Peyer's patch (tissue), 4 donors: ENCODE results near the gene FSIP1. TPM values are rescaled to one million over a fixed set of nuclear protein-coding genes. Genes with fewer than 3 reads are reported as not detected.

Experiments used
- DNase-seq, 3 donors: peaks; one replicate each; pipeline ENCODE4 v3.0.0-alpha.2; 2017 to 2019
- H3K27ac ChIP-seq, 4 donors: fragments of 200-600 bp; sonication (generic); one replicate each; pipeline ENCODE4 v1.5.1; 2016 to 2019
- H3K27me3 ChIP-seq, 2 donors: fragments of 200-600 bp; sonication (generic); one replicate each; pipeline ENCODE4 v1.5.1; 2019
- H3K36me3 ChIP-seq, 3 donors: fragments of 200-600 bp; sonication (generic); one replicate each; pipeline ENCODE4 v1.5.1; 2016 to 2019
- H3K4me1 ChIP-seq, 4 donors: fragments of 200-600 bp; sonication (generic); one replicate each; pipeline ENCODE4 v1.5.1; 2016 to 2019
- H3K4me3 ChIP-seq, 4 donors: fragments of 200-600 bp; sonication (generic); 1 replicate in 3 of 4; 2 replicates in 1 of 4; pipeline ENCODE4 v1.5.1; 2016 to 2019; ENCODE audit warnings: mild to moderate bottlenecking in 1 of 4
- H3K9me3 ChIP-seq, 4 donors: fragments of 200-600 bp; sonication (generic); one replicate each; pipeline ENCODE4 v1.5.1; 2016 to 2019; ENCODE audit warnings: mild to moderate bottlenecking in 1 of 4
- POLR2A ChIP-seq, 2 donors: fragments of 450-650 bp; IDR thresholded peaks; one replicate each; pipeline ENCODE4 v1.5.1; 2017; ENCODE audit warnings: antibody characterized with exemption in 2 of 2, mild to moderate bottlenecking in 2 of 2, moderate library complexity in 2 of 2
- total RNA-seq, 4 donors: library from RNA; depleted of rRNA; stranded (reverse); fragments of >200 nt; gene quantifications; one replicate each; pipeline ENCODE4 v1.1.0, GENCODE V29; 2016
- TF ChIP-seq, protein P1 (sequence below), 6 experiments: fragments of 450-650 bp in 4 of 6; fragments of 200-600 bp in 2 of 6; sonication (generic) in 1 of 6; IDR thresholded peaks; one replicate each; pipeline ENCODE4 v1.5.1; 2017 to 2019; ENCODE audit warnings: antibody characterized with exemption in 6 of 6, mild to moderate bottlenecking in 3 of 6, moderate library complexity in 1 of 6

FSIP1 gene
- total RNA-seq, 4 donors from 2014 or later = not detected

DNA sequence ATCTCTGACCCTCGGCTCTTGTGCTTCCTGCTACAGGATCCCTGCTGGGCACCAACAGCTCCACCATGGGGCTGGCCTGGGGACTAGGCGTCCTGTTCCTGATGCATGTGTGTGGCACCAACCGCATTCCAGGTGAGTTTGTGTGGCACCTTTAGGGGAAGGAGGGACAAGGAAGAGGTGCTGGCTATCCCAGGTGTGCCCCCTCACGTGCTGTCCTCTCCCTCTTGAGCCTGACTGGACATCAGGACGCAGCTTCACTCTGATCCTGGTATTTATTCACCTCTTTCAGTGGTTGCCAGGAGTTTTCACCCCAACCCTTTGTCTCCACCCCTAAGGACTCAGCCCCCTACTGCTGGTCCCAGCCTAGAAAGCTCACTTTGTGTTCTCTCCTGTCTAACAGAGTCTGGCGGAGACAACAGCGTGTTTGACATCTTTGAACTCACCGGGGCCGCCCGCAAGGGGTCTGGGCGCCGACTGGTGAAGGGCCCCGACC lies 200.8 kb downstream of the FSIP1 start:
- Histone ChIP-seq H3K4me3 (peak overlapping the region; percentile 32 to 79 (median 60)), H3K27me3 (no peaks in the 10 kb centered on the region), H3K27ac (peak overlapping the region; percentile 71 to 90 (median 82)), H3K36me3 (peaks cover 0 to 50% (median 0%) of the 10 kb centered on the region in 3 donors), H3K4me1 (peaks cover 0 to 41% (median 0%) of the 10 kb centered on the region in 4 donors), H3K9me3 (no peaks in the 10 kb centered on the region)
- TF ChIP-seq, protein P1, sequence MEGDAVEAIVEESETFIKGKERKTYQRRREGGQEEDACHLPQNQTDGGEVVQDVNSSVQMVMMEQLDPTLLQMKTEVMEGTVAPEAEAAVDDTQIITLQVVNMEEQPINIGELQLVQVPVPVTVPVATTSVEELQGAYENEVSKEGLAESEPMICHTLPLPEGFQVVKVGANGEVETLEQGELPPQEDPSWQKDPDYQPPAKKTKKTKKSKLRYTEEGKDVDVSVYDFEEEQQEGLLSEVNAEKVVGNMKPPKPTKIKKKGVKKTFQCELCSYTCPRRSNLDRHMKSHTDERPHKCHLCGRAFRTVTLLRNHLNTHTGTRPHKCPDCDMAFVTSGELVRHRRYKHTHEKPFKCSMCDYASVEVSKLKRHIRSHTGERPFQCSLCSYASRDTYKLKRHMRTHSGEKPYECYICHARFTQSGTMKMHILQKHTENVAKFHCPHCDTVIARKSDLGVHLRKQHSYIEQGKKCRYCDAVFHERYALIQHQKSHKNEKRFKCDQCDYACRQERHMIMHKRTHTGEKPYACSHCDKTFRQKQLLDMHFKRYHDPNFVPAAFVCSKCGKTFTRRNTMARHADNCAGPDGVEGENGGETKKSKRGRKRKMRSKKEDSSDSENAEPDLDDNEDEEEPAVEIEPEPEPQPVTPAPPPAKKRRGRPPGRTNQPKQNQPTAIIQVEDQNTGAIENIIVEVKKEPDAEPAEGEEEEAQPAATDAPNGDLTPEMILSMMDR (IDR thresholded peaks at IDR 0.05) = peak in 4 of 6 experiments; percentile 33 to 72 (median 70)
- TF ChIP-seq POLR2A (IDR thresholded peaks at IDR 0.05) = peak in 1 of 2 donors; percentile 44
- peak in 2 of 3 donors; percentile 82 to 86 for DNase-seq

DNA sequence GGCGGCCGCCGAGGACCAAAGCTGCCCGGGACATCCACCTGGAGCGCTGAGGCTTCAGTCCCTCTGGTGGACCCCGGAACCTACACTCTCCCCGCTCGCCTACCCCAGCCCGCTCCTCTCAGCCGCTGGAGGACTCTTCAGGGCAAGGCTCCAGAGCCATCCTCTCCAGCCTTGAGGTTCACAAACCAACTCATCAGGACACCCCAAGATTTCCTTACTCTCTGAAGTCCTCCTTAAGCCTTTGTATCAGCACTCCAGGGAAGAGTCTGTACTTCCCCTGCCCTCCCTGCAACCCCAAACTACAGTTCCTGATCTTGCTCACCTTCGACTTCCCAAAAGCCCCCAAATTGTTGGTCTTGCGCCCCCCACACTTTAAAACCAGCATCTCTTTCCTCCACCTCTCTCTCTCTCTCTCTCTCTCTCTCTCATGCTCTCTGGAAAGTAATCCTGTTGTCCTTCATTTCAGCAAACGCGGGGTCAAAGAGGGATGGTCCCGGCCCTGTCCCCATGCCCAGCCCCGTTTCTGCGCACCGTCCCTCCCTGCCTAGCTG lies 201.3 kb downstream of the FSIP1 start:
- TF ChIP-seq, protein P1 (IDR thresholded peaks at IDR 0.05) = no peak
- no peak for TF ChIP-seq POLR2A (IDR thresholded peaks at IDR 0.05)
- peak overlapping the region; percentile 71 to 90 (median 82) for H3K27ac ChIP-seq
- peak overlapping the region; percentile 37 to 79 (median 60) for H3K4me3 ChIP-seq
- H3K36me3 ChIP-seq = peaks cover 0 to 45% (median 0%) of the 10 kb centered on the region in 3 donors
- no peak for DNase-seq
- H3K27me3 ChIP-seq = no peaks in the 10 kb centered on the region
- no peaks in the 10 kb centered on the region for H3K9me3 ChIP-seq
- peaks cover 0 to 41% (median 0%) of the 10 kb centered on the region in 4 donors for H3K4me1 ChIP-seq

DNA sequence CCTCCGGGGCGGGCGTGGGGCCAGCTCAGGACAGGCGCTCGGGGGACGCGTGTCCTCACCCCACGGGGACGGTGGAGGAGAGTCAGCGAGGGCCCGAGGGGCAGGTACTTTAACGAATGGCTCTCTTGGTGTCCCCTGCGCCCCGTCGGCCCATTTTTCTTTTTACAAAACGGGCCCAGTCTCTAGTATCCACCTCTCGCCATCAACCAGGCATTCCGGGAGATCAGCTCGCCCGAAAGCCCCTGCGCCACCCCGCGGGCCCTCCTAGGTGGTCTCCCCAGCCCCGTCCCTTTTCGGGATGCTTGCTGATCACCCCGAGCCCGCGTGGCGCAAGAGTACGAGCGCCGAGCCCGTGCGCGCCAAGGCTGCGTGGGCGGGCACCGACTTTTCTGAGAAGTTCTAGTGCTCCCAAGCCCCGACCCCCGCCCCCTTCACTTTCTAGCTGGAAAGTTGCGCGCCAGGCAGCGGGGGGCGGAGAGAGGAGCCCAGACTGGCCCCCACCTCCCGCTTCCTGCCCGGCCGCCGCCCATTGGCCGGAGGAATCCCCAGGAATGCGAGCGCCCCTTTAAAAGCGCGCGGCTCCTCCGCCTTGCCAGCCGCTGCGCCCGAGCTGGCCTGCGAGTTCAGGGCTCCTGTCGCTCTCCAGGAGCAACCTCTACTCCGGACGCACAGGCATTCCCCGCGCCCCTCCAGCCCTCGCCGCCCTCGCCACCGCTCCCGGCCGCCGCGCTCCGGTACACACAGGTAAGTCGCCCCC lies 202.0 kb downstream of the FSIP1 start, which contains the start of gene THBS1:
TSS of gene THBS1 (plus strand) at position 595 of the 757 bp plus-strand sequence. CDS start 779 bp downstream, outside the sequence.
- peak within 1 kb of the TSS; percentile 71 to 90 (median 82) for H3K27ac ChIP-seq
- H3K27me3 ChIP-seq = no peaks in the 10 kb centered on the region
- TF ChIP-seq, protein P1 (IDR thresholded peaks at IDR 0.05) = no peak
- TF ChIP-seq POLR2A (IDR thresholded peaks at IDR 0.05) = peak; percentile 89 to 94
- no peaks in the 10 kb centered on the region for H3K9me3 ChIP-seq
- H3K36me3 ChIP-seq = peaks cover 0 to 38% (median 0%) of the 10 kb centered on the region in 3 donors
- H3K4me1 ChIP-seq = peaks cover 0 to 41% (median 0%) of the 10 kb centered on the region in 4 donors
- H3K4me3 ChIP-seq = peak within 1 kb of the TSS; percentile 37 to 79 (median 60)
- DNase-seq = peak; percentile 44 to 89 (median 87)

DNA sequence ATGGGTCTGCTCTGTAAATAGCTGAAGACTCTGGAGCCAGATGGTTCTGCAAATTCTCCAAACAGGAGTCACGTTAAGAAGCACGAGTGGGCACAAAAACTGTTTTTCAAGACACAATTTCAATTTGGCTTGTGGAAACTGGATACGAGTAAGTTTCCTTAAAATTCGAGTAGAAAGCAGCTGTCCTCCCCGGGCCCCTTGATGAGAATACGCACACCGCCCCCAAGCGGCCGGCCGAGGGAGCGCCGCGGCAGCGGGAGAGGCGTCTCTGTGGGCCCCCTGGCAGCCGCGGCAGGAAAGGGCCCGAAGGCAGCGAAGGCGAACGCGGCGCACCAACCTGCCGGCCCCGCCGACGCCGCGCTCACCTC lies 202.5 kb downstream of the FSIP1 start:
- no peak for TF ChIP-seq POLR2A (IDR thresholded peaks at IDR 0.05)
- TF ChIP-seq, protein P1 (IDR thresholded peaks at IDR 0.05) = peak; percentile 53 to 99 (median 93)
- Histone ChIP-seq H3K27me3 (no peaks in the 10 kb centered on the region), H3K36me3 (peaks cover 0 to 33% (median 0%) of the 10 kb centered on the region in 3 donors), H3K4me1 (peaks cover 0 to 41% (median 0%) of the 10 kb centered on the region in 4 donors), H3K4me3 (peak overlapping the region; percentile 37 to 79 (median 60)), H3K27ac (peak overlapping the region; percentile 71 to 90 (median 82)), H3K9me3 (no peaks in the 10 kb centered on the region)
- peak; percentile 66 to 97 (median 95) for DNase-seq

DNA sequence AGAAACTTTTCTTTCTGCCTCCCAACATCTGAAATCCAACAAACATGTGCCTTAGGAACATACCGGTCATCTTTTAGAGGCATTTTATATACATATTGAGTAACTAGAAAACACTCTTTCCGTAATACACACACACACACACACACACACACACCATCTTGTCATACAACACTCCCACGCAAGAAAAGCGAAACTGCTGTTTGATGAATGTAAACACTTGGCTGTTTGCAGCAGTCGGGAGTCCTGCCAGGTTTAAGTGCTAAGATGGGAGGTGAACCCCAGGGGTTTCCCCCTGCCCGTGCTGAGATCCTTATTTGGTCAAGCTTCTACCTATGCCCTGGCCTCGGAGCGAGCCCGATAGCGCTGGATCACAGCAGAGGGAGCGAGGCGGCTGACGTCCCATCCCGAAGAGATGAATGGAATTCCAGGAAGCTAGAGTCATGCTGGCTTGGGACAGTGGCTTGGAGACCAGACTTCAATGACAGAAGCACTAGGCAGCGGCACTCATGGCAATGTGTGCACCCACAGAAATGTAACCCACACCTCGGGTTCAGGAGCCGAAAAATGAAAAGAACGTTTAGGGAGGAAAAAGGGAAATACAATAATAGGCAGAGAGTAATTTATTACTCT lies 203.0 kb downstream of the FSIP1 start:
- DNase-seq = peak; percentile 23 to 60 (median 58)
- H3K36me3 ChIP-seq = peaks cover 0 to 28% (median 0%) of the 10 kb centered on the region in 3 donors

More for the DNA sequence above, 203.0 kb downstream of the FSIP1 start:
- H3K27me3 ChIP-seq = no peaks in the 10 kb centered on the region
- peak overlapping the region in 3 of 4 donors; percentile 48 to 79 (median 73) for H3K4me3 ChIP-seq
- H3K9me3 ChIP-seq = no peaks in the 10 kb centered on the region
- TF ChIP-seq, protein P1 (IDR thresholded peaks at IDR 0.05) = no peak
- no peak for TF ChIP-seq POLR2A (IDR thresholded peaks at IDR 0.05)
- peaks cover 0 to 38% (median 0%) of the 10 kb centered on the region in 4 donors for H3K4me1 ChIP-seq
- peak overlapping the region; percentile 71 to 90 (median 82) for H3K27ac ChIP-seq
